Lung (tissue), 12 donors: ENCODE results near the gene PPP3R1. TPM values are rescaled to one million over a fixed set of nuclear protein-coding genes. Genes with fewer than 3 reads are reported as not detected.
A peak's percentile ranks its signal among the peaks of the same experiment; 100 is the strongest.

ENCODE experiments used
- ATAC-seq: fragments of 200-7000 bp; cut with Tn5 transposase; one replicate; pipeline ENCODE4 v1.9.1; 2020; ENCODE audit warnings: moderate number of reproducible peaks; ENCODE audit not compliant: insufficient read depth, low FRiP score
- DNase-seq, 3 donors: peaks; one replicate each; pipeline ENCODE4 v3.0.0-alpha.2; 2013 to 2017
- H3K27ac ChIP-seq, 2 donors: one replicate each; pipeline ENCODE4 v1.5.1; 2013; ENCODE audit warnings: mild to moderate bottlenecking in 2 of 2, moderate library complexity in 2 of 2, control low read depth in 1 of 2, inconsistent platforms in 1 of 2, low read depth in 1 of 2, low read length in 1 of 2
- H3K27me3 ChIP-seq, 3 donors: one replicate each; pipeline ENCODE4 v1.5.1; 2013; ENCODE audit warnings: low read length in 2 of 3; ENCODE audit not compliant: control insufficient read depth in 3 of 3, insufficient read depth in 3 of 3
- H3K36me3 ChIP-seq, 4 donors: one replicate each; pipeline ENCODE4 v1.5.1; 2013; ENCODE audit warnings: low read length in 4 of 4, mild to moderate bottlenecking in 1 of 4, moderate library complexity in 1 of 4; ENCODE audit not compliant: control insufficient read depth in 4 of 4, insufficient read depth in 4 of 4
- H3K4me1 ChIP-seq, 5 donors: one replicate each; pipeline ENCODE4 v1.5.1; 2013; ENCODE audit warnings: low read length in 5 of 5, mild to moderate bottlenecking in 2 of 5, moderate library complexity in 1 of 5; ENCODE audit not compliant: control insufficient read depth in 5 of 5, insufficient read depth in 5 of 5
- H3K4me3 ChIP-seq: one replicate; pipeline ENCODE4 v1.5.1; 2013; ENCODE audit warnings: mild to moderate bottlenecking, control low read depth, moderate library complexity
- H3K9ac ChIP-seq, 2 donors: one replicate each; pipeline ENCODE4 v1.5.1; 2013; ENCODE audit warnings: low read length in 2 of 2, control low read depth in 1 of 2; ENCODE audit not compliant: insufficient read depth in 1 of 2
- H3K9me3 ChIP-seq, 4 donors: one replicate each; pipeline ENCODE4 v1.5.1; 2013; ENCODE audit warnings: low read length in 3 of 4, mild to moderate bottlenecking in 1 of 4, moderate library complexity in 1 of 4; ENCODE audit not compliant: control insufficient read depth in 4 of 4, insufficient read depth in 3 of 4
- CTCF ChIP-seq: IDR thresholded peaks from 2 replicates; pipeline ENCODE4 v1.5.1; 2012; ENCODE audit warnings: mild to moderate bottlenecking; ENCODE audit errors: control extremely low read depth, extremely low read depth
- WGBS, 2 donors: extraction: QIAGEN DNeasy Blood & Tissue Kit; methylation state at CpG; one replicate each; pipeline ENCODE4 v1.1.7; 2013; 5-methylcytosine and 5-hydroxymethylcytosine counted together
- polyA plus RNA-seq, 2 donors: library from polyadenylated mRNA; stranded (reverse); fragments of 200-250 nt; gene quantifications; one replicate each; pipeline ENCODE4 v1.2.1, GENCODE V29; 2013
- total RNA-seq, 2 donors: library from RNA; depleted of rRNA in 1 of 2; stranded (reverse); fragments of >200 nt in 1 of 2; gene quantifications; one replicate each; pipeline ENCODE4 v1.2.1, GENCODE V29; 2014 to 2021
- donor health status: control.
- donor health status: control.
- donor health status: Bipolar disorder and iron deficiency.
- donor health status: healthy.
- donor health status: DM: yes; HTN: yes; CAD: no.

Gene PPP3R1
- total and polyA plus RNA-seq, 4 donors = 20.8 to 69.7 (median 36.8) TPM

GRCh38 chr2:68226794-68227193, 25.5 kb downstream of the PPP3R1 start:
- no peak for DNase-seq
- H3K4me3 ChIP-seq = no peak overlapping the region
- H3K36me3 ChIP-seq = peaks cover 0 to 6% (median 1%) of the 10 kb centered on the region in 4 donors
- ATAC-seq = no peak
- H3K9ac ChIP-seq = no peak overlapping the region
- 66 to 81% methylated on average over 2 of the region's 2 CpGs for WGBS, 2 donors
- no peaks in the 10 kb centered on the region for H3K27me3 ChIP-seq
- H3K27ac ChIP-seq = no peak overlapping the region
- no peak for TF ChIP-seq CTCF
- H3K4me1 ChIP-seq = peaks cover 0 to 14% (median 11%) of the 10 kb centered on the region in 5 donors
- H3K9me3 ChIP-seq = no peaks in the 10 kb centered on the region

GRCh38 chr2:68225119-68225632, 27.2 kb downstream of the PPP3R1 start:
- Histone ChIP-seq H3K9ac (no peak overlapping the region), H3K27me3 (no peaks in the 10 kb centered on the region), H3K4me1 (peaks cover 0 to 8% (median 4%) of the 10 kb centered on the region in 5 donors), H3K4me3 (no peak overlapping the region), H3K27ac (peak overlapping the region in 1 of 2 donors; percentile 6), H3K36me3 (peaks cover 0 to 9% (median 1%) of the 10 kb centered on the region in 4 donors), H3K9me3 (peaks cover 0 to 2% (median 0%) of the 10 kb centered on the region in 4 donors)
- WGBS, 2 donors = 4 to 13% methylated on average over 2 of the region's 2 CpGs
- DNase-seq (no peak), ATAC-seq (peak; percentile 62)
- peak; percentile 21 for TF ChIP-seq CTCF

GRCh38 chr2:68223419-68223818, 28.9 kb downstream of the PPP3R1 start:
- no peak for ATAC-seq
- H3K27me3 ChIP-seq = no peaks in the 10 kb centered on the region
- no peak for DNase-seq
- peaks cover 0 to 9% (median 1%) of the 10 kb centered on the region in 4 donors for H3K36me3 ChIP-seq
- peaks cover 0 to 17% (median 2%) of the 10 kb centered on the region in 5 donors for H3K4me1 ChIP-seq
- 22 to 44% methylated on average over 2 of the region's 2 CpGs for WGBS, 2 donors
- H3K9ac ChIP-seq = no peak overlapping the region
- H3K9me3 ChIP-seq = peaks cover 0 to 2% (median 0%) of the 10 kb centered on the region in 4 donors
- H3K27ac ChIP-seq = no peak overlapping the region
- no peak overlapping the region for H3K4me3 ChIP-seq
- no peak for TF ChIP-seq CTCF

GRCh38 chr2:68222287-68222686, 30.0 kb downstream of the PPP3R1 start:
- DNase-seq (no peak), ATAC-seq (no peak)
- Histone ChIP-seq H3K9ac (no peak overlapping the region), H3K4me1 (peaks cover 0 to 17% (median 6%) of the 10 kb centered on the region in 5 donors), H3K27ac (no peak overlapping the region), H3K36me3 (peaks cover 0 to 9% (median 1%) of the 10 kb centered on the region in 4 donors), H3K27me3 (no peaks in the 10 kb centered on the region), H3K4me3 (no peak overlapping the region), H3K9me3 (peaks cover 0 to 2% (median 0%) of the 10 kb centered on the region in 4 donors)
- TF ChIP-seq CTCF = no peak
- WGBS, 2 donors = 99 to 100% methylated on average over 1 of the region's 1 CpG
